ENCODE measurements around the gene SERPINI1.

GRCh38 chr3:167716920-167717319 lies 18.6 kb upstream of the SERPINI1 start:
- TF ChIP-seq, protein P1, sequence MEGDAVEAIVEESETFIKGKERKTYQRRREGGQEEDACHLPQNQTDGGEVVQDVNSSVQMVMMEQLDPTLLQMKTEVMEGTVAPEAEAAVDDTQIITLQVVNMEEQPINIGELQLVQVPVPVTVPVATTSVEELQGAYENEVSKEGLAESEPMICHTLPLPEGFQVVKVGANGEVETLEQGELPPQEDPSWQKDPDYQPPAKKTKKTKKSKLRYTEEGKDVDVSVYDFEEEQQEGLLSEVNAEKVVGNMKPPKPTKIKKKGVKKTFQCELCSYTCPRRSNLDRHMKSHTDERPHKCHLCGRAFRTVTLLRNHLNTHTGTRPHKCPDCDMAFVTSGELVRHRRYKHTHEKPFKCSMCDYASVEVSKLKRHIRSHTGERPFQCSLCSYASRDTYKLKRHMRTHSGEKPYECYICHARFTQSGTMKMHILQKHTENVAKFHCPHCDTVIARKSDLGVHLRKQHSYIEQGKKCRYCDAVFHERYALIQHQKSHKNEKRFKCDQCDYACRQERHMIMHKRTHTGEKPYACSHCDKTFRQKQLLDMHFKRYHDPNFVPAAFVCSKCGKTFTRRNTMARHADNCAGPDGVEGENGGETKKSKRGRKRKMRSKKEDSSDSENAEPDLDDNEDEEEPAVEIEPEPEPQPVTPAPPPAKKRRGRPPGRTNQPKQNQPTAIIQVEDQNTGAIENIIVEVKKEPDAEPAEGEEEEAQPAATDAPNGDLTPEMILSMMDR (IDR thresholded peaks at IDR 0.05) = no peak
- peak in 2 of 3 donors; percentile 59 to 61 for TF ChIP-seq POLR2AphosphoS5 (IDR thresholded peaks at IDR 0.05)
- TF ChIP-seq POLR2A (IDR thresholded peaks at IDR 0.05) = no peak
- TF ChIP-seq EP300 (IDR thresholded peaks at IDR 0.05; ENCODE audit: low read depth) = no peak
